DOHH2 (cell line): ENCODE data around the gene UCMA.

Source experiments
- H3F3A ChIP-seq: fragments of 200-600 bp; sonication (generic), shearing (Covaris generic); 2 replicates; pipeline ENCODE4 v1.6.0; 2016; ENCODE audit warnings: antibody characterized with exemption, mild to moderate bottlenecking; ENCODE audit not compliant: control insufficient read depth, insufficient read depth
- H3K27ac ChIP-seq: fragments of 200-600 bp; sonication (generic); 2 replicates; pipeline ENCODE4 v1.5.1; 2014; ENCODE audit warnings: low read depth, mild to moderate bottlenecking, low read length, moderate library complexity
- H3K27me3 ChIP-seq: fragments of 200-600 bp; sonication (generic); 2 replicates; pipeline ENCODE4 v1.6.1; 2014; ENCODE audit warnings: mild to moderate bottlenecking, low read length, mixed read lengths; ENCODE audit not compliant: control insufficient read depth
- H3K36me3 ChIP-seq: fragments of 200-600 bp; sonication (generic); 2 replicates; pipeline ENCODE4 v1.6.1; 2014; ENCODE audit warnings: mild to moderate bottlenecking, low read length, moderate library complexity, mixed read lengths; ENCODE audit not compliant: control insufficient read depth
- H3K4me1 ChIP-seq: fragments of 200-600 bp; sonication (generic); 2 replicates; pipeline ENCODE4 v1.6.1; 2014; ENCODE audit warnings: mild to moderate bottlenecking, low read length, mixed read lengths; ENCODE audit not compliant: control insufficient read depth
- H3K4me2 ChIP-seq: fragments of 200-600 bp; sonication (generic); 2 replicates; pipeline ENCODE4 v1.6.0; 2014; ENCODE audit warnings: mild to moderate bottlenecking, low read length, moderate library complexity
- H3K4me3 ChIP-seq: fragments of 200-600 bp; sonication (generic); 2 replicates; pipeline ENCODE4 v1.5.1; 2014; ENCODE audit warnings: mild to moderate bottlenecking, low read length, mixed read lengths
- H3K79me2 ChIP-seq: fragments of 200-600 bp; sonication (generic); 2 replicates; pipeline ENCODE4 v1.6.1; 2014; ENCODE audit warnings: mild to moderate bottlenecking, low read length, mixed read lengths; ENCODE audit not compliant: control insufficient read depth
- H3K9me2 ChIP-seq: fragments of 200-600 bp; sonication (generic); replicated peaks from 2 replicates; pipeline ENCODE4 v1.6.1; 2014; ENCODE audit warnings: mild to moderate bottlenecking, low read length, mixed read lengths; ENCODE audit not compliant: control insufficient read depth
- H3K9me3 ChIP-seq: fragments of 200-600 bp; sonication (generic); 2 replicates; pipeline ENCODE4 v1.6.1; 2014; ENCODE audit warnings: antibody characterized with exemption, low read length, mixed read lengths; ENCODE audit not compliant: control insufficient read depth, insufficient read depth
- H4K20me1 ChIP-seq: fragments of 200-600 bp; sonication (generic); 2 replicates; pipeline ENCODE4 v1.6.0; 2014; ENCODE audit warnings: low read depth, mild to moderate bottlenecking, antibody characterized with exemption, low read length, moderate library complexity; ENCODE audit not compliant: control insufficient read depth, insufficient read depth
- EZH2phosphoT487 ChIP-seq: fragments of 200-600 bp; sonication (generic); IDR thresholded peaks from 2 replicates; pipeline ENCODE4 v1.6.1; 2017; ENCODE audit warnings: borderline replicate concordance, mild to moderate bottlenecking, antibody characterized with exemption, low read length, moderate library complexity, mixed read lengths
- TF ChIP-seq, protein P1 (sequence below): fragments of 200-600 bp; sonication (generic); IDR thresholded peaks from one replicate; pipeline ENCODE4 v1.5.1; 2014; ENCODE audit warnings: antibody characterized with exemption, mild to moderate bottlenecking, low read depth, low read length; ENCODE audit not compliant: poor library complexity, severe bottlenecking

Gene UCMA

GRCh38 chr10:13187135-13187534 lies 47.0 kb downstream of the UCMA start:
- Histone ChIP-seq H3K4me1 (no peaks in the 10 kb centered on the region), H3K4me3 (no peak overlapping the region), H3K9me3 (no peaks in the 10 kb centered on the region), H3K27ac (no peak overlapping the region), H3K4me2 (no peak overlapping the region), H3K36me3 (peaks cover 97% of the 10 kb centered on the region), H3F3A (0 out of 2 replicates have a peak, but pooled peaks cover 3% of the 10 kb centered on the region), H4K20me1 (no peaks in the 10 kb centered on the region), H3K79me2 (no peaks in the 10 kb centered on the region), H3K27me3 (no peaks in the 10 kb centered on the region), H3K9me2 (no peaks in the 10 kb centered on the region)
- TF ChIP-seq, protein P1, sequence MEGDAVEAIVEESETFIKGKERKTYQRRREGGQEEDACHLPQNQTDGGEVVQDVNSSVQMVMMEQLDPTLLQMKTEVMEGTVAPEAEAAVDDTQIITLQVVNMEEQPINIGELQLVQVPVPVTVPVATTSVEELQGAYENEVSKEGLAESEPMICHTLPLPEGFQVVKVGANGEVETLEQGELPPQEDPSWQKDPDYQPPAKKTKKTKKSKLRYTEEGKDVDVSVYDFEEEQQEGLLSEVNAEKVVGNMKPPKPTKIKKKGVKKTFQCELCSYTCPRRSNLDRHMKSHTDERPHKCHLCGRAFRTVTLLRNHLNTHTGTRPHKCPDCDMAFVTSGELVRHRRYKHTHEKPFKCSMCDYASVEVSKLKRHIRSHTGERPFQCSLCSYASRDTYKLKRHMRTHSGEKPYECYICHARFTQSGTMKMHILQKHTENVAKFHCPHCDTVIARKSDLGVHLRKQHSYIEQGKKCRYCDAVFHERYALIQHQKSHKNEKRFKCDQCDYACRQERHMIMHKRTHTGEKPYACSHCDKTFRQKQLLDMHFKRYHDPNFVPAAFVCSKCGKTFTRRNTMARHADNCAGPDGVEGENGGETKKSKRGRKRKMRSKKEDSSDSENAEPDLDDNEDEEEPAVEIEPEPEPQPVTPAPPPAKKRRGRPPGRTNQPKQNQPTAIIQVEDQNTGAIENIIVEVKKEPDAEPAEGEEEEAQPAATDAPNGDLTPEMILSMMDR: no peak
- TF ChIP-seq EZH2phosphoT487: no peak

DNA sequence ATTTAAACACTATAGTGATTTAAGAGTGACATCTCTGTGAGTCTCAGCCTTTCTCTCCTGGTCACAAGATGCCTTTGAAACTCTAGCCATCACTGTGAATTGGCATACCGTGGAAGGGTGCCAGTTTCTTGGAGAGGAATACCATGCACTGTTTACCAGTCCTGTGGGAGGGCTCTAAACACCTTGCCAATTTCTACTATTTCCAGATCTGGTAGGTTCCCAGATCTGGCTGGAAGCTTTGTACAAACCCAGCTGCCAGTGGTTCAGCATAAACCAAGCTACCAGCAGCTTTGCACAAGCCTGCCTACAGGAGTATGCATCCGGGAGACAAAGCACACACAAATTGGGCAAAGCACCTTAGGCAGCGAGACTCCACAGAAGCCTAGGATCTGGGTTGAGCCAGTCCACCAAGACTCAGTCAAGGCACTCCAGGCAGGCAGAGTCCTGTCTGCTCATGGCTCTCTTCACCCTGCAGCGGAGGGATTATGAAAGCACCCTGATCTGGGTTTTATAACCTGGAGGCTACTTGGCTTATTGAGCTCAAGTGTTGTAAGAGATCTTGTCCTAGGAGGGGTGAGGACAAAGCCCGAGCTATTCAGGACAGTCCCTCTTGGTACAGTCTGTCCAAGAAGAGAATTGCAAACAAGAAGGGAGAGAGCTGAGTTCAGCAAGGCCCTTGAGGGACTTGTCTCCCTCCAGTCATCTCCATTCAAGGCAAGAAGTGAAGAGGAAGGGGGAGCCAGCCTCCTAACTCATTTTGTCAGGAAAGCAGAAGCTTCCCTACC lies 49.3 kb downstream of the UCMA start:
- H3K36me3 ChIP-seq: peaks cover 97% of the 10 kb centered on the region

DNA sequence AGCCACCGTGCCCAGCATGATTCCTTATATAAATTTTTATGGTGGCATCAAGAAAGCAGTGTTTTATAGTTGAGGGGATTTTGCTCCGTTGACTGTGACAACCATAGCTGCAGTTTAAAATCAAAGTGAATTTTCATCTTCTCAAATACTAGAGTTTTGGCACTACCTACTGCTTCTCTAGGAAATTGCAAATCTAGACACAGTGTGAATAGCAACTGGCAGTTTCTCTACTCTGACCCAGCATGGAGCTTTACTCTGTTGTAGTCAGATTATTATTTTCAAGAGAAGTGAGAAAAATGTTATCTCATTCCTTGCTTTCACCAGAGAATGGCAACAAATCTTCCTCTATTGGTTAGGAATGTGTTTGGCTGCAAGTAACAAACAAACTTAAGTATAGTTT lies 49.9 kb downstream of the UCMA start:
- no peak overlapping the region for H3K27ac ChIP-seq
- TF ChIP-seq EZH2phosphoT487: no peak
- TF ChIP-seq, protein P1: no peak
- no peak overlapping the region for H3K4me3 ChIP-seq
- no peaks in the 10 kb centered on the region; the same call in 1 of the 2 replicates for H4K20me1 ChIP-seq
- H3K4me2 ChIP-seq: no peak overlapping the region
- no peaks in the 10 kb centered on the region for H3K9me3 ChIP-seq
- H3K9me2 ChIP-seq: no peaks in the 10 kb centered on the region
- H3K4me1 ChIP-seq: no peaks in the 10 kb centered on the region
- H3K27me3 ChIP-seq: no peaks in the 10 kb centered on the region
- no peaks in the 10 kb centered on the region for H3F3A ChIP-seq
- H3K36me3 ChIP-seq: peaks cover 97% of the 10 kb centered on the region
- 0 out of 2 replicates have a peak, but pooled peaks cover under 1% of the 10 kb centered on the region for H3K79me2 ChIP-seq

More for the DNA sequence above, 49.3 kb downstream of the UCMA start:
- H3K79me2 ChIP-seq: no peaks in the 10 kb centered on the region
- H3F3A ChIP-seq: no peaks in the 10 kb centered on the region
- no peak overlapping the region for H3K4me3 ChIP-seq
- no peak overlapping the region for H3K4me2 ChIP-seq
- H3K27ac ChIP-seq: no peak overlapping the region
- H4K20me1 ChIP-seq: no peaks in the 10 kb centered on the region; the same call in 1 of the 2 replicates
- no peaks in the 10 kb centered on the region for H3K9me3 ChIP-seq
- TF ChIP-seq, protein P1: no peak
- TF ChIP-seq EZH2phosphoT487: no peak
- H3K27me3 ChIP-seq: no peaks in the 10 kb centered on the region
- H3K9me2 ChIP-seq: no peaks in the 10 kb centered on the region
- H3K4me1 ChIP-seq: no peaks in the 10 kb centered on the region
